HUES64 (cell line): ENCODE data around the gene EPS15.
A peak's percentile ranks its signal among the peaks of the same experiment; 100 is the strongest.
"Not testable (repeated sequence)": the region's sequence is repeated elsewhere in the genome, so short reads cannot be mapped to it uniquely, and the experiment has no call there.

Source experiments
- H3K27ac ChIP-seq: 2 replicates; pipeline ENCODE4 v1.7.0; 2013; ENCODE audit warnings: low read depth, low read length, inconsistent platforms
- H3K27me3 ChIP-seq: 2 replicates; pipeline ENCODE4 v1.6.1; 2013; ENCODE audit warnings: mild to moderate bottlenecking, low read length; ENCODE audit not compliant: insufficient read depth
- H3K36me3 ChIP-seq: 2 replicates; pipeline ENCODE4 v1.6.1; 2013; ENCODE audit warnings: mild to moderate bottlenecking, low read length; ENCODE audit not compliant: insufficient read depth
- H3K4me1 ChIP-seq: 2 replicates; pipeline ENCODE4 v1.6.1; 2013; ENCODE audit warnings: mild to moderate bottlenecking, low read length, moderate library complexity; ENCODE audit not compliant: insufficient read depth
- H3K4me3 ChIP-seq: 2 replicates; pipeline ENCODE4 v1.5.1; 2013; ENCODE audit warnings: mild to moderate bottlenecking, low read length, moderate library complexity
- H3K9ac ChIP-seq: 2 replicates; pipeline ENCODE4 v1.6.1; 2013; ENCODE audit warnings: mild to moderate bottlenecking, low read depth, low read length
- H3K9me3 ChIP-seq: 2 replicates; pipeline ENCODE4 v1.6.1; 2013; ENCODE audit warnings: low read depth, low read length; ENCODE audit not compliant: insufficient read depth
- WGBS: fragments of 150-250, 120-280 bp; methylation state at CpG from one replicate; pipeline ENCODE4 v1.1.7; 2013; ENCODE audit warnings: missing lambda C conversion rate; 5-methylcytosine and 5-hydroxymethylcytosine counted together

Gene EPS15

DNA sequence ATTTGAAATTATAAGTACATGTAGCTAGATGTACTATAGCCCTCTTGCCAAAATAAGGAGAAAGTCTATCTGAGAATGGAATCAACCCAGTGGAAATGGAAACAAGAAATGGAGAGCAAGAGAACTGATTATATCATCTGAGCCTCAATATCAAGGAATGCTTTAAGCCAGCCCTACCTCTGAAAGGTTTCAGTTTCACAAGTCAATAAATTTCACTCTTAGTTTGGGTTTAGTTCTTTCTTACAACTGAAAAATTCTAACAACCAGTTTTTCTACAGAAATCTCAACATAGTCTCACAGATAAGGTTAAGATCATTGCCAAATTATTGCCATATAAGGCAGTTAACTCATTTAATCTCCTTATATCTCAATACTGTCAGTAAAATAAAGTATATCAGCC, 80.0 kb downstream of the EPS15 start:
- Histone ChIP-seq H3K9ac (no peak overlapping the region), H3K36me3 (peaks cover 27% of the 10 kb centered on the region), H3K27me3 (no peaks in the 10 kb centered on the region), H3K9me3 (no peaks in the 10 kb centered on the region), H3K4me1 (no peaks in the 10 kb centered on the region), H3K27ac (no peak overlapping the region), H3K4me3 (no peak overlapping the region)

DNA sequence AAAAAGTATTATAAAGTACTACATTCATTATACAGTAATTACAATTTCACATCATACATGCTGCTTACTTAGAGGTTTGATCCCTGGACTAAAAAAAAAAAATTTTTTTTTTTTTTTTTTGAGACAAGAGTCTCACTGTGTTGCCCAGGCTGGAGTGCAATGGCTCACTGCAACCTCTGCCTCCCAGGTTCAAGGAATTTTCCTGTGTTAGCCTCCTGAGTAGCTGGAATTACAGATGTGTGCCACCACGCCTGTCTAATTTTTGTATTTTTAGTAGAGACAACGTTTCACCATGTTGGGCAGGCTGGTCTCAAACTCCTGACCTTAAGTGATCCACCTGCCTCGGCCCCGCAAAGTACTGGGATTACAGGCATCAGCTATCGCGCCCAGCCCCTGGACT, 81.7 kb downstream of the EPS15 start:
- H3K36me3 ChIP-seq, result peaks cover 32% of the 10 kb centered on the region
- not testable (repeated sequence) for H3K9ac ChIP-seq, H3K9me3 ChIP-seq, H3K4me1 ChIP-seq, H3K27ac ChIP-seq, H3K27me3 ChIP-seq, H3K4me3 ChIP-seq
- WGBS, result 94% methylated on average over 6 of the region's 6 CpGs

DNA sequence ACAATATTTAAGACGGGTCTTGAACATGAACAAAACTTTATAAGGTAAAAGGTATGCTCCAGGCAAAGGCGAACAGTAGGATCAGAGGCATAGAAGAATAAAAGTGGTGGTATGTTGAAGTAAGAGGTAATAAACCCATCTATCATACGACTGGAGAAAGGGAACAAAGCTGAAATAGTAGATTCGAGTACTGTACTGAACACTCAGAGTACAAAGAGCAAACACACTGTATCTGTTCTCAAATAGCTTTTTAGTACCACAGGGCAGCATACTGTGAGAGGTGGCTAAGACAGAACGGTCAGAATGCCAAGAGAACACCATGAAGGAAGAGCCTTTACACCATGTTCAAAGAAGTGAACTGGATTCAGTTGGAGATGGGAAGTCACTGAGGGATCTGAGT, 83.2 kb downstream of the EPS15 start:
- Histone ChIP-seq H3K9ac (no peak overlapping the region), H3K4me1 (peaks cover 6% of the 10 kb centered on the region; the same call in 1 of the 2 replicates), H3K9me3 (no peaks in the 10 kb centered on the region), H3K27me3 (no peaks in the 10 kb centered on the region), H3K27ac (no peak overlapping the region), H3K36me3 (peaks cover 37% of the 10 kb centered on the region), H3K4me3 (no peak overlapping the region)
- WGBS, result 91% methylated on average over 5 of the region's 5 CpGs

DNA sequence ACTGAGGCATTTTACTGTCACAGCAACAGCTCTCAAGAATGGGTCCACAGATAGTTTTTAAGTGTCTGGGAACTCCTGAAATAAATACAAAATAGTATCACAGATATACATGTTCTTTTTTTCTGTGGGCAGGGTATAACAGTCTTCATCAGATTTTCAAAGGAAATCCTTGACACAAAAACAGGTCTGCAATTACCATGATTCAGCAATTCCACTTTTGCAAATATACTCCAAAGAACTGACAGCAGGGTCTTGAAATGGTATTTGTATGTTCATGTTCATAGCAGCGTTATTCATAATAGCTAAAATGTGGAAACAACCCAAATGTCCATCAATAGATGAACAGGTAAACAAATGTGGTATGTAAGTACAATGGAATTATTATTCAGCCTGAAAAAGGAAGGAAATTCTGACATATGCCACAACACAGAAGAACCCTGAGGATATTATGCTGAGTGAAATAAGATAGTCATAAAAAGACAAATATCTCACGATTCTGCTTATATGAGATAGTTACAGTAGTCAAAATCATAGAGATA, 85.0 kb downstream of the EPS15 start:
- Histone ChIP-seq H3K36me3 (peaks cover 29% of the 10 kb centered on the region), H3K9me3 (no peaks in the 10 kb centered on the region), H3K4me3 (no peak overlapping the region), H3K27me3 (no peaks in the 10 kb centered on the region), H3K9ac (no peak overlapping the region), H3K4me1 (peaks cover 6% of the 10 kb centered on the region; the same call in 1 of the 2 replicates), H3K27ac (no peak overlapping the region)
- 100% methylated on average over 2 of the region's 2 CpGs for WGBS

DNA sequence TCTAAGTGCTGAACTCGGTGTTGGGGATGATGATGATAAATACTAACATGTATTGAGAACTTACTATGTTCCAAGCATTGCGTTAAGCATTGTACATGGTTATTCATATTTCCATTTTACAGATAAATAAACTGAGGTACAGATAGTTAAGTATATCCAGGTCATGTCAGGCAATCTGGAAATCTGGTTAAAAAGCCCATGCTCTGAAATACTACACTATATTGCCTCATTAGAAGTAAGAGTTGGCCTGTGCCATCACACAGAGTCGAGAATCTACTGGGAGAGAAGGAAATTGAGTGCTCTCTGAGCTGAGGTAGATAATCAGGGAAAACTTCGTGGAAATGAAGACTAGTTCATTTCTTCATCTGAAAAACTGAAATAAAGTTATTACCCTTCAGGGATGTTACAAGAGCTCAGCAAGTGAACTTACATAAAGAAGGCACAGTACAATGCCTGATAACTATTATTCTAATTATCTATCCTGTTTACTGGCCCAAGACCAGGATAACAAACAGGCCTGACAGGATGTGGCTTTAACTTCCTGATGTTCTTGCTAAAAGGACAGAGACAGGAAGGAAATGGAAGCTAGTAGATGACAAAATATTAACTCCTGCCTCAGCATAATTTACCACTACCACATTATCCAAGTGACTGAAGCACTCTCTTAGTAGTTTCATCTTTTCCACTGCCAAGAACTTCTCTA, 85.6 kb downstream of the EPS15 start:
- 87% methylated on average over 3 of the region's 4 CpGs for WGBS
- H3K27ac ChIP-seq, result no peak overlapping the region
- H3K9me3 ChIP-seq, result no peaks in the 10 kb centered on the region
- no peak overlapping the region for H3K9ac ChIP-seq
- H3K36me3 ChIP-seq, result peaks cover 27% of the 10 kb centered on the region
- H3K4me3 ChIP-seq, result no peak overlapping the region
- no peaks in the 10 kb centered on the region for H3K27me3 ChIP-seq
- peaks cover 6% of the 10 kb centered on the region; the same call in 1 of the 2 replicates for H3K4me1 ChIP-seq

DNA sequence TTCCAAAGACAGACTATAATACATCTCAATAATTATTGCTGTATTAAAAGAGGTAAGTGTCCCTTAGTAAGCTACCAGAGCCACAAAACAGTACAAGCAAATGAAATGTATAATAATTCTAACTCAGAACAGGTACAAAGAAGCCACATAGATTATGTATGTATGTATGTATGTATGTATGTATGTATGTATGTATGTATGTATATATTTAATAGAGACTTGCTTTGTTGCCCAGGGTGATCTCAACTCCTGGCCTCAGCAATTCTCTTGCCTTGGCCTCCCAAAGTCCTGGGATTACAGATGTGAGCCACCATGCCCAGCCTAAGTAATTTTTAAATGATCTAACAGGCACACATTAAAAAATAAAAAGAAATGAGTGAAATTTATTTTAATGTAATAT, 86.9 kb downstream of the EPS15 start:
- Histone ChIP-seq H3K4me1 (peaks cover 6% of the 10 kb centered on the region; the same call in 1 of the 2 replicates), H3K27me3 (no peaks in the 10 kb centered on the region), H3K36me3 (peaks cover 27% of the 10 kb centered on the region), H3K27ac (no peak overlapping the region), H3K9me3 (no peaks in the 10 kb centered on the region), H3K4me3 (no peak overlapping the region), H3K9ac (no peak overlapping the region)

DNA sequence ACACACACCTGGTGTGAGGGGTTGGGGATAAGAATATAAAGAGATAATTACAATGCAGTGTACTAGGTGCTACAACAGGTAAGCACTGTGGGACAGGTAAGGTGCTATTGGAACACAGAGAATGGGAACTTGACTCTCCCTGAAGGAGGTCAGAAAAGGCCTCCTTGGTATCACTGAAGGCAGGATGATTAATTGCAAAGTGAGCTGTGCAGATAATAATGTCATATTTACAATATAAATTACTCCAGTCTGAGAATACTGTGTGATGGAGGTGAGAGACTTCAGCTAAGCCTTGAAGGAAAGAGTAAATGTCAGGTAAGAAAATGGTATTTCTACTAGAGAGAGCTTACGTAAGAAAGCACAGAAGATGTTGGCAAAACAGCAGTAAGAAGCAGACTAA, 91.6 kb downstream of the EPS15 start:
- H3K27ac ChIP-seq, result no peak overlapping the region
- WGBS, result 94% methylated on average over 1 of the region's 1 CpG
- H3K9ac ChIP-seq, result no peak overlapping the region
- H3K4me1 ChIP-seq, result peaks cover 18% of the 10 kb centered on the region
- peaks cover 13% of the 10 kb centered on the region for H3K36me3 ChIP-seq
- no peaks in the 10 kb centered on the region for H3K27me3 ChIP-seq
- no peak overlapping the region for H3K4me3 ChIP-seq
- no peaks in the 10 kb centered on the region for H3K9me3 ChIP-seq

DNA sequence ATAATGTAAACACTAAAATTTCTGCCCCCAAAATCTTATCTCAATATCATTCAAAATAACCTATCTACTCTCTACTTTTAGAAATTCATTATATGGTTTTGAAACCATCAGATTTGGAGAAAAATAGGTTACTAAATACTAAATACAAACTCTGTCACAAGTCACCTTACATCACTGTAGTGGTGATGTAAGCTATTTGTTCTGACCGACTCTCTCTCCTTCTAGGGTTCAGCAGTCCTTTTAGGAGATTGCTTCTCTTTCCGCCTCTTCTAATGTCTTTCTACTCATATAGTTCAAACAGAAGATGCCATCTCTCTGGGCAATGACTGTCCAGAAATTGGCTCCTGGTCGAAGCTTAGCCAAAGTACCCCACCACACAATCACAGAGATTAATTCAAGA, 93.1 kb downstream of the EPS15 start:
- 89% methylated on average over 3 of the region's 3 CpGs for WGBS
- no peak overlapping the region for H3K27ac ChIP-seq
- peaks cover 8% of the 10 kb centered on the region for H3K36me3 ChIP-seq
- H3K9me3 ChIP-seq, result no peaks in the 10 kb centered on the region
- H3K4me1 ChIP-seq, result peaks cover 30% of the 10 kb centered on the region
- no peaks in the 10 kb centered on the region for H3K27me3 ChIP-seq
- no peak overlapping the region for H3K4me3 ChIP-seq
- H3K9ac ChIP-seq, result no peak overlapping the region

DNA sequence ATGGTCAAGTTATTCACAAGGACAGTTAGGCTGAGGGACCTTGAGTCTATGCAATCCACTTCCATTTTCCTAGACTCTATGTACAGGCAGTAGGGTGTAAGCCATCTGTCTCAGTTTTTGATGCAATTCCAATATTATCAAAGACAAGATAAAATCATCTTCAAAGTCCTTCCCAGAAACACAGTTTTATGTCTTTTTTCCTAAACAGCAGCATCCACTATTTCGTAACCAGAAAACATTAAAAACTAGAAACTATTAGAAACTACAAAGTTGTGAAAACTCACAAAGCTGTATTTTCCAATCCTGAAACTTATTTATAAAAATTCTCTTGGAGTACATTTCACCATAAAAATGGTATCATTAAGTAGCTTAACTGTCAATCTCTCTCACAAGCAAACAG, 93.8 kb downstream of the EPS15 start:
- 84% methylated on average over 1 of the region's 1 CpG for WGBS
- Histone ChIP-seq H3K27ac (no peak overlapping the region), H3K27me3 (no peaks in the 10 kb centered on the region), H3K9me3 (no peaks in the 10 kb centered on the region), H3K36me3 (peaks cover 13% of the 10 kb centered on the region), H3K4me1 (peaks cover 32% of the 10 kb centered on the region), H3K9ac (no peak overlapping the region), H3K4me3 (no peak overlapping the region)

DNA sequence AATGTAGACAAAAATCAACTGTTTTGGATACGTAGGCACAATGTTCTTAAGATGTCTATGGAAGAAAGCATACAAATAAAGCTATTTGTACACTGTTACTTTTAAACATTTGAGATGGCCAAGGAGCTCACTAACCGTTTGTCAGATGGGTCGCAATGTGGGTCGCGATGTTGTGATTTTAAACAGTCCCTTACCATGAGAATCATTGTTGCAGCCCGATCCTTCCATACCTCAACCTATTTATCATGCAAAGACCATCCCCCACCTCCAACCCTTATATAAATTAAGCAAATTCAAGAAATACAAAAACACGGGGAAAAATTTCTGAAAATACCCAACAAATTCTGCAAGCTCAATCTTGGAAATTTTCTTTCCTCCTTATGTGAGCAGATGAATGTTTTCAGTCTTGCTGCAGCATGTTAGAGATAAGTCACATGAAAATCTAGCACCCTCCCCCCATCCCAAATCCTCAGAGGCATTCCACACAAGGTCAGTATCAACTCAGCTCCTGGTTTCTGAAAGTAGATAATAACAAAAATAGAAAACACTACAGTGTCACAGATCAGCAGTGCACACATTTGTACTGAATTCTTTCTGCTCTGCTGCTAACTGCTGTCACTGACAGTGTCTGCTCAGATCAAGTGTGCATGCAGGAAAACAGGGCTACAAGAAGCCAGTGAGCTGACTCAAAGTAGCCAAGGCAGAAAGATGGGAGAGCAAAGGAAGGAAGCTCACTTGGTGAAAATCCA, 95.8 kb downstream of the EPS15 start:
- WGBS, result 41% methylated on average over 6 of the region's 7 CpGs
- Histone ChIP-seq H3K9ac (peak overlapping the region; percentile 65), H3K9me3 (no peaks in the 10 kb centered on the region), H3K27me3 (no peaks in the 10 kb centered on the region), H3K4me1 (peaks cover 32% of the 10 kb centered on the region), H3K27ac (peak overlapping the region; percentile 83), H3K4me3 (peak overlapping the region; percentile 31), H3K36me3 (0 out of 2 replicates have a peak, but pooled peaks cover 9% of the 10 kb centered on the region)

DNA sequence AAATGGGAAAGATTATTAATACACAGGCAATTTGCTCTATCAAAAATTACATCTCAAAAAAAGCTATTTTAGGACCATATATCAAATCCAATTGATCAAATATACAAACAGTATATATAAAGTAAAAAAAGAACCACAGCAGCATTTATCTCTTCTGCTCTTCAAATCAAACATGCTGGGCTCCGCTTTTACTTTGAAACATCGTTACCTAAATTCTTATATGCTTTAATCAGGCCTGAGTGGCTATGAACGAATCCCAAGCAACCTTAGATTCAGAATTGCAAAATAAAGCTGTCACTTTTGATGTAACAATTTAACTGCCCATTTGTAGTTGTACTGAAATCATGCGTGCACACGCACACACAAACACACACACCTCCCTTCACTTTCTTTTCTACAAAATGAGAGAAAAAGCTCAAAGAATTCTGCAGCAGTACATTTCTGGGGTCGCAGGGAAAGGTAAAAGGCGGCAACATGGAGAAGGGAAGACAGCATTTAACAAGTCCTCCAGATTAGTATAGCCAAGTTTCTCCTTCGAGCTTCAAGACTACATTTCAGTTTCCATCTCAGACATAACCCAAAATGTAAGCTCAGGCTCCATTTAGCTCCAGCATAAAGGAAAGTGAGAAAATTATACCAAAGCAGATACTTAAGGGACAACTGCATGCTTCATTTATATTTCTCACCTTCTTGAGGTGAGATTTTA, 96.5 kb downstream of the EPS15 start:
- 77% methylated on average over 8 of the region's 8 CpGs for WGBS
- H3K27me3 ChIP-seq, result no peaks in the 10 kb centered on the region
- no peaks in the 10 kb centered on the region for H3K9me3 ChIP-seq
- H3K4me1 ChIP-seq, result peaks cover 32% of the 10 kb centered on the region
- peak overlapping the region; percentile 83 for H3K27ac ChIP-seq
- H3K4me3 ChIP-seq, result peak overlapping the region; percentile 31
- H3K9ac ChIP-seq, result peak overlapping the region; percentile 65
- 0 out of 2 replicates have a peak, but pooled peaks cover 9% of the 10 kb centered on the region for H3K36me3 ChIP-seq
